Parathyroid adenoma (tissue), 2 donors: ENCODE results near the gene BEST2.
A peak's percentile ranks its signal among the peaks of the same experiment; 100 is the strongest.

ENCODE experiments used
- H2AFZ ChIP-seq: fragments of 300-600 bp; sonication (generic); one replicate; pipeline ENCODE4 v1.7.0; 2017; ENCODE audit warnings: antibody characterized with exemption, mild to moderate bottlenecking
- H3K27ac ChIP-seq: fragments of 300-600 bp; sonication (generic); one replicate; pipeline ENCODE4 v1.7.0; 2017
- H3K27me3 ChIP-seq: fragments of 300-600 bp; sonication (generic); one replicate; pipeline ENCODE4 v1.7.0; 2017; ENCODE audit warnings: low read length; ENCODE audit not compliant: control insufficient read depth, insufficient read depth
- H3K36me3 ChIP-seq: fragments of 300-600 bp; sonication (generic); one replicate; pipeline ENCODE4 v1.7.0; 2017; ENCODE audit warnings: low read length; ENCODE audit not compliant: control insufficient read depth, insufficient read depth
- H3K4me1 ChIP-seq: fragments of 300-600 bp; sonication (generic); one replicate; pipeline ENCODE4 v1.7.0; 2017; ENCODE audit warnings: control low read depth
- H3K4me2 ChIP-seq: fragments of 300-600 bp; sonication (generic); one replicate; pipeline ENCODE4 v1.7.0; 2017; ENCODE audit warnings: low read length
- H3K4me3 ChIP-seq: fragments of 300-600 bp; sonication (generic); one replicate; pipeline ENCODE4 v1.7.0; 2017; ENCODE audit warnings: low read depth, low read length
- H3K79me2 ChIP-seq: fragments of 300-600 bp; sonication (generic); one replicate; pipeline ENCODE4 v1.7.0; 2017; ENCODE audit warnings: control low read depth
- H3K9ac ChIP-seq: fragments of 300-600 bp; sonication (generic); one replicate; pipeline ENCODE4 v1.7.0; 2017; ENCODE audit warnings: mild to moderate bottlenecking
- H3K9me3 ChIP-seq: fragments of 300-600 bp; sonication (generic); one replicate; pipeline ENCODE4 v1.7.0; 2017; ENCODE audit warnings: low read length; ENCODE audit not compliant: control insufficient read depth
- CTCF ChIP-seq: fragments of 300-600 bp; sonication (generic); IDR thresholded peaks from one replicate; pipeline ENCODE4 v1.7.0; 2017; ENCODE audit warnings: antibody characterized with exemption, mild to moderate bottlenecking
- donor health status: primary hyperparathyroidism.

BEST2 gene

GRCh38 chr19:12786952-12787351 lies 35.4 kb downstream of the BEST2 start:
- no peaks in the 10 kb centered on the region for H3K36me3 ChIP-seq
- no peaks in the 10 kb centered on the region for H3K9me3 ChIP-seq
- peak overlapping the region; percentile 100 for H3K27ac ChIP-seq
- no peak overlapping the region for H3K9ac ChIP-seq
- no peak overlapping the region for H3K4me3 ChIP-seq
- peaks cover 2% of the 10 kb centered on the region for H3K79me2 ChIP-seq
- peak overlapping the region; percentile 8 for H3K4me2 ChIP-seq
- peak overlapping the region; percentile 35 for H2AFZ ChIP-seq
- H3K4me1 ChIP-seq: peaks cover 78% of the 10 kb centered on the region
- H3K27me3 ChIP-seq: no peaks in the 10 kb centered on the region
- TF ChIP-seq CTCF: no peak

- no peak for TF ChIP-seq CTCF
- H3K36me3 ChIP-seq: no peaks in the 10 kb centered on the region
- peaks cover 2% of the 10 kb centered on the region for H3K79me2 ChIP-seq
- H3K9me3 ChIP-seq: no peaks in the 10 kb centered on the region
- no peak overlapping the region for H3K4me2 ChIP-seq
- H3K27ac ChIP-seq: peak overlapping the region; percentile 100
- peaks cover 74% of the 10 kb centered on the region for H3K4me1 ChIP-seq
- no peaks in the 10 kb centered on the region for H3K27me3 ChIP-seq
- no peak overlapping the region for H3K4me3 ChIP-seq
- no peak overlapping the region for H3K9ac ChIP-seq
- H2AFZ ChIP-seq: no peak overlapping the region
These were observed 35.9 kb downstream of the BEST2 start for GRCh38 chr19:12787458-12787857.

- no peaks in the 10 kb centered on the region for H3K9me3 ChIP-seq
- H3K4me3 ChIP-seq: peak overlapping the region; percentile 63
- H3K27me3 ChIP-seq: no peaks in the 10 kb centered on the region
- peaks cover 5% of the 10 kb centered on the region for H3K79me2 ChIP-seq
- no peak for TF ChIP-seq CTCF
- H3K36me3 ChIP-seq: no peaks in the 10 kb centered on the region
- peak overlapping the region; percentile 66 for H2AFZ ChIP-seq
- peak overlapping the region; percentile 87 for H3K4me2 ChIP-seq
- H3K4me1 ChIP-seq: peaks cover 70% of the 10 kb centered on the region
- no peak overlapping the region for H3K9ac ChIP-seq
- H3K27ac ChIP-seq: peak overlapping the region; percentile 100
These were observed 36.6 kb downstream of the BEST2 start for GRCh38 chr19:12788042-12788681.

- Histone ChIP-seq H3K9ac (peak overlapping the region; percentile 41), H3K4me3 (peak overlapping the region; percentile 63), H3K36me3 (no peaks in the 10 kb centered on the region), H3K27me3 (no peaks in the 10 kb centered on the region), H2AFZ (peak overlapping the region; percentile 66), H3K79me2 (peaks cover 5% of the 10 kb centered on the region), H3K4me2 (peak overlapping the region; percentile 87), H3K27ac (peak overlapping the region; percentile 100), H3K4me1 (peaks cover 66% of the 10 kb centered on the region), H3K9me3 (no peaks in the 10 kb centered on the region)
- peak; percentile 23 for TF ChIP-seq CTCF
These were observed 37.1 kb downstream of the BEST2 start for GRCh38 chr19:12788682-12789097.
